Ecto neural progenitor cell (in vitro differentiated cells): ENCODE data around the gene AKT1S1.
"Not testable (repeated sequence)": the region's sequence is repeated elsewhere in the genome, so short reads cannot be mapped to it uniquely, and the experiment has no call there.

ENCODE experiments used
- DNase-seq: peaks from one replicate; pipeline ENCODE4 v3.0.0-alpha.2; 2018; ENCODE audit warnings: low spot score

Gene AKT1S1

GRCh38 chr19:49877020-49877878 is at the start of gene AKT1S1, which contains the start of gene TBC1D17:
TSS of gene AKT1S1 (minus strand) at chr19:49877355. CDS start at chr19:49873295, 4,060 bp downstream.
TSS of gene TBC1D17 (plus strand) at chr19:49877702. CDS start at chr19:49877724, 22 bp downstream.
- DNase-seq = peak; percentile 98

DNA sequence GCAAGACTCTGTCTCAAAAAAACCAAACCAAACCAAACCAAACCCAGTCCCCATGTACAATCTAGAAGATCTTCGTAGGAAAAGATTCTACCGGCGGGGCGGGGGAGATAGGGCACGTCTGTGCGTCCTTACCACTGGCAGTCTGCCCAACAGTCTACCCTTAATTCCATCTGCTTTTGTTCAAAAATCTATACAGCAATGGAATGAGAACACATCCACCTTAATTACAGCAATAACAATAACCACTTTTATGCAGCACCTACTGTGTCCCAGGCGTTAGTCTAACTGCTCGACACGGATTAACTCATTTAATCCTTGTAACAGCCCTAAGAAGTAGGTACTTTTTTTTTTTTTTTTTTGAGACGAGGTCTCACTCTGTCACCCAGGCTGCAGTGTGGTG is 49.4 kb upstream of the AKT1S1 start:
- DNase-seq = no peak

DNA sequence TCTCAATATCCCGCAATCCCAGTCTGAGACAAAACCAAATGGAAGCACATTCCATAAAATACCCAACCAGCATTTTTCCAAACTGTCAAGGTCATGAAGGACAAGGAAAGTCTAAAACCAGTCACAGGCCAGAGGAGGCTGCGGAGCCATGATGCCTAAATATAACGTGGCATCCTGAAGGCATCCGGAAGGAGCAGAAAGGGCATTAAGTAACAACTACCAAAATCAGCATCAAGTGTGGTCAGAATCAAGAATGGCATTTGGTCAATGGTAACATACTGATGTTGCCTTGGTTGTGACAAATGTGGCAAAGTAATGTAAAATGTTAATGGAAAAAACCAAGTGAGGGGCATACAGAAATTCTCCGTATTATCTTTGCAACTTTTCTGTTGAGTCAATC is 48.3 kb upstream of the AKT1S1 start:
- DNase-seq = no peak

DNA sequence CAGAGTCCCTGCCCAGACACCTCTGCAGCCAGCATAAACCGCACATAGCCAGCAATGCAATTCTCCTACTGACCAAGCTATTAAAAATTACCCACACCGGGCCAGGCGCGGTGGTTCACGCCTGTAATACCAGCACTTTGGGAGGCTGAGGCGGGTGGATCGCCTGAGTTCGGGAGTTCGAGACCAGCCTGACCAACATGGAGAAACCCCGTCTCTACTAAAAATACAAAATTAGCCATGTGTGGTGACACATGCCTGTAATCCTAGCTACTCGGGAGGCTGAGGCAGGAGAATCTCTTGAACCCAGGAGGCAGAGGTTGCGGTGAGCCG is 47.7 kb upstream of the AKT1S1 start:
- DNase-seq = not testable (repeated sequence)

- no peak for DNase-seq
These were observed 47.1 kb upstream of the AKT1S1 start for GRCh38 chr19:49924004-49924880.

GRCh38 chr19:49923055-49924003 is 46.2 kb upstream of the AKT1S1 start:
- no peak for DNase-seq

DNA sequence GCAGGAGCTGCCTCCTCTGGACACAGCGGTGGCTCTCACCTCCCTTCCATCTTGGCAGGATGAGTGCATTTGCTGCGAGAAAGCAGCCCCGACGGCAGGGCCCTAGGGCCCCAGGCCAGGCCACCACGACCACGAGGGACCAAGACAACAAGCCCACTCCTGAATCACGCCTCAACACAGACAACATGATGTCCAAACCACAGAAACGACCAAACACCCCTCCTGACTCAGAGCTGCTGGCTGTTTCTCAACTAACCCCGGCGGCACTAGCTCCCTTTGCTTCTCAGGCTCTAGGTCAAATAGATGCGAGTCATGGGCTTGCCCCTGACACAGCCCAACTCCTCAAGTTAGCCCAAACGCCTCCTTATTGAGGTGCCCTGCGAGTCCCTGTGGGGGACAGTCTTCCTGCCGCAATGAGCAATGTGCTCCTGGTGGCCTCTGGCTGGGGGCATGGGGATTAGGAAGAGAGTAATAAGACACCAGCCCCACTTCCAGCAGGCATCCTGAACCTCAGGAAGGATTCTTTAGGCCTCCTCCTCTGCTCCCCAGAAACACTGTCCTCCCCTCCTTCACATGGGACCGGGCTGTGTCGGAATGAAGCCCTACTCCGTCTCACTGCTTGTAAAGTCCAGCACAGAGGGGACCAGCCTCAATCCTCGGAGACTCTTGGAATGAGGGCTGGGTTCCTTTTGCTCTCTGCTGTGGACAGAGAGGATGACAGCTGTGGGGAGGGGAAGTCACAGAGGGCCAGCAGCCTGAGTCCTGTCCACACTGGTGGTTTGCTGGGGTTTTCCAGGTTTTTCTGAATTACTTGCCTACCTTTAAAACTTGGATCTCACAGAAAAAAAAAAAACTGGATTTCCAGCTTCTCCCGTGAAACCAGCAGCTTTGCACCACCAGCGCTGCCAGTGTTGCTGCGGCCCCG is 45.0 kb upstream of the AKT1S1 start:
- no peak for DNase-seq

GRCh38 chr19:49920624-49921363 is 43.6 kb upstream of the AKT1S1 start:
- no peak for DNase-seq

DNA sequence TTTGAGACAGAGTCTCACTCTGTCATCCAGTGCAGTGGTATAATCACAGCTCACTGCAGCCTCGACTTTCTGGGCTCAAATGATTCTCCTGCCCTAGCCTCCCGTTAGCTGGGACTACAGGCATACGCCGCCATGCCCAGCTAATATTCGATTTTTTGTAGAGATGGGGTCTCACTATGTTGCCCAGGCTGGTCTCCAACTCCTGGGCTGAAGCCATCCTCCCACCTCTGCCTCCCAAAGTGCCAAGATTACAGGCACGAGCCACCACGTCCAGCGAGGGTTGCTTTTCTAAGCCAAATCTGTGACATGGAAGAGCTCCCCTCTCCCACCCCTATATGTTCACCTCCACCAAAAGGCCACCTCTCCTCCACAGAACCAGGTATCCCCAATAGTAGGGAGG is 40.9 kb upstream of the AKT1S1 start:
- no peak for DNase-seq

DNA sequence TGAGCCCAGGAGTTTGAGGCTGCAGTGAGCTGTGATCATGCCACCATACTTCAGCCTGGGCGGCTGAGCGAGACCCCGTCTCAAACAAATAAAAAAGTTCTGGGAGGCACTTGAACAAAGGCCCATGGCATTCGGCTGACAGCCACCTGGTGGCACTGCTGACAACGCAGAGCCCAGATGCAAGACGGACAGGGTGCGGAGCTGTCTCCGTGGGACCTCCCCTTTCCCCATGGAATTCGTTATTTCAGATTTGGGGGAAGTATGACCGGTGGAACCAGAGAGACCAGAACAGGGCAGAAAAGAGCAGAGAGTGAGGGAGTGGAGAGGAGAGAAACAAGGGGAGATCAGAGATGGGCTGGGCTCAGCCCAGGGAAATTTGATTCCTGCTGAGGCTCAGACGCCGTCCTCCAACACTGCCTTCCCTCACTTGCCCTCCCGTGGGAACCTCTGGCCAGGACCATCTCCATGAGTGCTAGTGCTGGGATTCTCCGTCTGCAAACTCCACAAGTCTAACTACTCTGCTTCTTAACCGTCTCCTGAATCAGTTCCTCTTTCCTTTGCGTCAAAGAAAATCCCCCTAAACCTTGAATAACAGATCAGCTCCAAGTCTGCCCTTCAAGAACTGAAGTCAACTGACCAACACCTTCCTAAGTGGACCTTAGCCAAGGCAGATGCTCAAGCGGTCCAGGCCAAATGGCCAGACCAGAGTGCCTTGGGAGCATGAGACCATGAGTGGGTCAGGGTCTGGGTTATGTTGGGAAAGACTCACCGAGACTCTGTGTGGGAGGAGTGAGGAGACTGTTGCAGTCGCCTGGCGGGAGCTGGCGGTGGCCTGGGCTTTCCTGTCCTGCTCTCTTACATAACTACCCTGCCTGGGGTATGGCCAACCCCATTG is 39.9 kb upstream of the AKT1S1 start:
- no peak for DNase-seq

- no peak for DNase-seq
These were observed 38.1 kb upstream of the AKT1S1 start for GRCh38 chr19:49915271-49915670.

GRCh38 chr19:49913720-49914119 is 36.6 kb upstream of the AKT1S1 start:
- DNase-seq = no peak

GRCh38 chr19:49912965-49913685 is 36.0 kb upstream of the AKT1S1 start:
- DNase-seq = no peak

- no peak for DNase-seq
These were observed 34.4 kb upstream of the AKT1S1 start for GRCh38 chr19:49911381-49912145.

- DNase-seq = no peak
These were observed 33.0 kb upstream of the AKT1S1 start for GRCh38 chr19:49910179-49910578.

- DNase-seq = no peak
These were observed 31.6 kb upstream of the AKT1S1 start for GRCh38 chr19:49908480-49909420.
